GM21528 (cell line): Measurements from ENCODE around the gene M6PR.
"Not testable (repeated sequence)": the region's sequence is repeated elsewhere in the genome, so short reads cannot be mapped to it uniquely, and the experiment has no call there.

Source experiments
- ATAC-seq: cut with Tn5 transposase; IDR thresholded peaks from one replicate; pipeline ENCODE4 v1.9.1; 2021; ENCODE audit warnings: mild to moderate bottlenecking, moderate library complexity; ENCODE audit not compliant: unreplicated experiment, low FRiP score

Gene M6PR

GRCh38 chr12:8951744-8952143, 2.3 kb upstream of the M6PR start:
- no peak for ATAC-seq

DNA sequence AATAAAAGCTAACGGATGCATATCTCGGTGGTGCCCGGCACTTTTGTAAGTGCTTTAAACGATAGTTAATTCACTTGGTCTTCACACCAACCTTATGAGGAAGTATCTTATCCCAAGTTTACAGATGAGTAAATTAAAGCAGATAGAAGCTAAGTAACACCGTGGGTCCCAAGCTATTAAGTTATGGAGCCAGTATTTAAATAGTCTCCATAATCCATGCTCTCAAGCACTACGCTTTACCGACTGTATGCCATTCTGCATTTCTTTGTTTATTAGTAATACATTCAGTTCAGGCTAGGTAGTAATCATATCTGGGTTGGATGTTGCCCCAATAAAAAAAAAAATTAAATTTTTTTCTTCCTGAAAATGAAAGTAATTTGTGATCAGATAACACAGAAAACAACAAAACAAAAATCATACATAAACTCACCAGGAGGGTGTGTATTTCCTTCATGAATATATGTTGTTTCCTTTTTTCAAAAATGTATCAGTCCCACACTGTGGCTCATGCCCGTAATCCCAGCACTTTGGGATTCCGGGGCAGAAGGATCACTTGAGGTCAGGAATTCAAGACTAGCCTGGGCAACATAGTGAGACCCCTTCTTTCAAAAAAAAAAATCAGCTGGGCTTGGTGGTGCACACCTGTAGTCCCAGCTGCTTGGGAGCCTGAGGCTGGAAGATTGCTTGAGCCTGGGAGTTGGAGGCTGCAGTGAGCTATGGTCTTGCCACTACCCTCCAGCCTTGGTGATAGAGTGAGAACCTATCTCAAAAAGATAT, 1.4 kb upstream of the M6PR start:
- ATAC-seq: no peak

- ATAC-seq: peak; percentile 19
Observed at GRCh38 chr12:8950221-8950527, 729 bp upstream of the M6PR start.

DNA sequence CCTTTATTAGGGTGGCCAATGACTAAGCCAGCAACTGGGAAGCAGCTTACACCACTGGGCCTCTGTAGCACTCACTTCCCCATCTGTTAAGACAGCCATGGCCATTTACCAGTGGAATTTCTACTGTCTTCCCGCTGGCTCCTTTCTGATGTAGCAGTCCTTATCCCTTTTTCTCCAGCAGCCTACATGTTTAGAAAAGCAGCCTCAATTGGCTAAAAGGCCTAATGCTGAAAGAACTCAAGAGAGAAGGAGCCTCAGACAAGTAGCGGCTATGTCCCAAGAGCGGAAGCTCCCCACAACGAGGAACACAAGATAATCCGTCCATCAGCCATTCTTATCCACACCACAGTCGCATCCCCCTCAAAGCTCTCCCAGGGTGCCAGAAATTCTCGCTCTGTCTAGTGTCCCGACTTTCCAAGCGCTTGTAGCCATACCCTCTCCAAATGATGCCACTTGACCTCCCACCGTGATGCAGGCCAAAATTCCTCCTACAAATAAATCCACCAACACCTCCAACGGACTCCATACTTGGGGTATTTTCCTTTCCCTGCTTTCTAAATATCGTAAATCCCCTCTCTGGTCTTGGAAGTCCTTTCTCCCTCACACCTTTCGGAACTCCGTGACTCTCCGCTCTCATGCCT, 624 bp downstream of the M6PR start:
- ATAC-seq: no peak

- ATAC-seq: no peak
Observed at GRCh38 chr12:8947737-8948136, 1.7 kb downstream of the M6PR start.

GRCh38 chr12:8946733-8947132, 2.7 kb downstream of the M6PR start:
- no peak for ATAC-seq

GRCh38 chr12:8943565-8944186, 5.8 kb downstream of the M6PR start:
- ATAC-seq: no peak

GRCh38 chr12:8941691-8942478, 7.6 kb downstream of the M6PR start:
- no peak for ATAC-seq

- ATAC-seq: not testable (repeated sequence)
Observed at GRCh38 chr12:8937842-8938442, 11.5 kb downstream of the M6PR start.

- no peak for ATAC-seq
Observed at GRCh38 chr12:8936735-8937134, 12.7 kb downstream of the M6PR start.

DNA sequence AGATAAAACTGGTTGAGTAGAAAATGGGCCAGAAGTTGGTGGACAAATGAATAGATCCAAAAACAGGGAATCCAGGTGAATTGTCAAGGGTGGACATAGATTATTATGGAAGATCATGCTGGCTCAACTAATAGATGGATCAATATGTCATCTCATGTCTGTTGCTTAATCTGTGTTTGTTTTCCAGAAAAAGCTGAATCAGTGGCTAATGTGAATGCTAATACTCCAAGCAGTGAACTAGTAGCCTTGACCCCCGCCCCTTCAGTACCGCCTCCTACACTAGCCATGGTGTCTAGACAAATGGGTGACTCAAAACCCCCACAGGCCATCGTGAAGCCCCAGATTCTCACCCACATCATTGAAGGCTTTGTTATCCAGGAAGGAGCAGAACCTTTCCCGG, 15.4 kb downstream of the M6PR start:
- ATAC-seq: not testable (repeated sequence)

DNA sequence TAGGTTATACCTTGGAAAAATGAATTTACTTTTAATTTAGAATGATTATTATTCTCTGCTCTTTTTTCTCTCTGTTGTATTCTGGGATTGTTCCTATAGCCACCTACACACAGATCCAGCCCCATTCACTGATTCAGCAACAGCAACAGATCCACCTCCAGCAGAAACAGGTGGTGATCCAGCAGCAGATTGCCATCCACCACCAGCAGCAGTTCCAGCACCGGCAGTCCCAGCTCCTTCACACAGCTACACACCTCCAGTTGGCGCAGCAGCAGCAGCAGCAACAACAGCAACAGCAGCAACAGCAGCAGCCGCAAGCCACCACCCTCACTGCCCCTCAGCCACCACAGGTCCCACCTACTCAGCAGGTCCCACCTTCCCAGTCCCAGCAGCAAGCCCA, 17.0 kb downstream of the M6PR start:
- ATAC-seq: not testable (repeated sequence)

DNA sequence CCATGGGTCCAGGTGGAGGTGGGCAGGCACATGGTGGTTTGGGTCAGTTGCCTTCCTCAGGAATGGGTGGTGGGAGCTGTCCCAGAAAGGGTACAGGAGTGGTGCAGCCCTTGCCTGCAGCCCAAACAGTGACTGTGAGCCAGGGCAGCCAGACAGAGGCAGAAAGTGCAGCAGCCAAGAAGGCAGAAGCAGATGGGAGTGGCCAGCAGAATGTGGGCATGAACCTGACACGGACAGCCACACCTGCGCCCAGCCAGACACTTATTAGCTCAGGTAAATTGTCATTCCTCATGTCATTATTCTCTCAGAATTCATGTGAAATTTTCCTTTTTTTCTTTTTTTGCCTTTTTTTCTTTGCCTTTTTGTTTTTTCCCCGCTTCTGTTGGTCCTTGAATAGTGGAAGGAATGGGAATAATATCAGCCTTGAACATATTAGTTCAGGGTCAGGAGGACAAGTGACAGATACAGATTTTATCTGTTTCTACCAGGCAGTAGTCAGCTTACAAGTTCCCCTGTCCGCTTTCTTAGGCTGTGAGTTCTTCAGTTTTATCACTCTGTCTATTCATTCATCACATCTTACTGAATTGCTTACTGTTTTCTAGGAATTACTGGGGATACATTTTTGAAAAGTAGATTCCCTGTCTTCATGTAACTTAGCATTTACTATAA, 18.7 kb downstream of the M6PR start:
- ATAC-seq: not testable (repeated sequence)

DNA sequence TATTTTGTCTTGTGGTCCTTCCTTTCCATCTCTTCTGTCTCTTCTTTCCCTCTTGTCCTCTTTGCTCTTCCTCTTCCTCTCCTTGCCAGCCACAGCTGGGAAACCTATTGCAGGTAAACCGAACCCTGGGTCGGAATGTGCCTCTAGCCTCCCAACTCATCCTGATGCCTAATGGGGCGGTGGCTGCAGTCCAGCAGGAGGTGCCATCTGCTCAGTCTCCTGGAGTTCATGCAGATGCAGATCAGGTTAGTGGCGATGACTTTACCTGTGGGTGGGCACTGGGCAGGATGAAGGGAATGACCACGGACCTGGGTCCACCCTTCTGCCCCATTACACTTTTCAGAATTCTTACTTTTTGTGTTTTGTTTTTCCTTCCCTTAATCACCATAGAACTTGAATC, 26.9 kb downstream of the M6PR start:
- no peak for ATAC-seq

DNA sequence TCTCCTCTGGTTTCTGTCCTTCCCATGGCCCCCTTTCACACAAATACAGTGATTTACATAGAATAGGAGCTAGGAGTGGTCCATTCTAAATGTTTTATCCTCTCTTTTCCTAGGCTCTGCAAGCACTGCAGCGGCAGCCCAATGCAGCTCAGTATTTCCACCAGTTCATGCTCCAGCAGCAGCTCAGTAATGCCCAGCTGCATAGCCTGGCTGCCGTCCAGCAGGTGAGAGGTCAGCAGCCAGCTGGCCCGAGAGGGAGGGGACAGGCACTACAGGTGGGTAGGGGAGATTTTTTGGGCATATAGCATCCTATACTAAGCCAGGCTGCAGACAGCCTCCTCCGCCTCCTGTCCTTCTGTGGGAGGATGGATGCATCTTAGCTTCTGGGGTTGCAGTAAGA, 29.8 kb downstream of the M6PR start:
- not testable (repeated sequence) for ATAC-seq

GRCh38 chr12:8917751-8918150, 31.7 kb downstream of the M6PR start:
- no peak for ATAC-seq

GRCh38 chr12:8917031-8917430, 32.4 kb downstream of the M6PR start:
- ATAC-seq: no peak

DNA sequence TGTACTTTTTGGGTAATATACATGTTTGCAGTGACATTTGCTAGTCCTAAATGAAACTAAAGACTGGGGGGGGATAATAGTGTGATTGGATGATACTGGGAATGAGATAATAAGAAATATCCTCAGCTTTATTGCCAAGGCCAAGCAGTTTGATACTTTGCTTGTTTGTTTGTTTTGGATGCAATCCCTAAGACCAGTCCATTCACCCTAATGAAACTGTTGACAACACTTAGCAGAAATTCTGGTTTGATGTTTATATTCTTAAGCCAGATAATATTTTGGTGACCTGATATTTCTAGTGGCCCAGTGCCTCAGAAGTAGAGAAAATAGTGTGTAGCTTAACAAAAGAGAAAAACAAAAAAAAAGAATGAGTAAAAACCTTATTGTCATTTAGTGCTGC, 33.3 kb downstream of the M6PR start:
- no peak for ATAC-seq

GRCh38 chr12:8914716-8915526, 34.5 kb downstream of the M6PR start:
- peak; percentile 68 for ATAC-seq
